Stomach (tissue), 19 donors: ENCODE measurements around the gene TPST2. TPM values are rescaled to one million over a fixed set of nuclear protein-coding genes. Genes with fewer than 3 reads are reported as not detected.

Experiments
- DNase-seq, 2 donors: peaks; one replicate each; pipeline versions ENCODE4 v3.0.0 to v3.0.0-alpha.2; 2013 to 2019
- H3K27ac ChIP-seq, 5 donors: fragments of 200-600 bp in 4 of 5; sonication (generic) in 4 of 5; one replicate each; pipeline ENCODE4 v1.5.1; 2013 to 2019; ENCODE audit warnings: mild to moderate bottlenecking in 1 of 5, moderate library complexity in 1 of 5
- H3K27me3 ChIP-seq, 3 donors: fragments of 200-600 bp; sonication (generic); one replicate each; pipeline ENCODE4 v1.5.1; 2017 to 2019; ENCODE audit warnings: mixed run types in 1 of 3
- H3K36me3 ChIP-seq, 4 donors: fragments of 200-600 bp; sonication (generic); 1 replicate in 3 of 4; 2 replicates in 1 of 4; pipeline ENCODE4 v1.5.1; 2016 to 2019
- H3K4me1 ChIP-seq, 4 donors: fragments of 200-600 bp; sonication (generic); one replicate each; pipeline ENCODE4 v1.5.1; 2016 to 2019
- H3K4me3 ChIP-seq, 4 donors: fragments of 200-600 bp; sonication (generic) in 3 of 4; one replicate each; pipeline ENCODE4 v1.5.1; 2016 to 2019; ENCODE audit warnings: mild to moderate bottlenecking in 1 of 4
- H3K9me3 ChIP-seq, 4 donors: fragments of 200-600 bp; sonication (generic); one replicate each; pipeline ENCODE4 v1.5.1; 2016 to 2019
- EP300 ChIP-seq: sonication (generic); formaldehyde crosslinking; IDR thresholded peaks from one replicate; pipeline ENCODE4 v1.6.1; 2017; ENCODE audit warnings: antibody characterized with exemption
- POLR2A ChIP-seq, 4 donors: fragments of 450-650 bp; IDR thresholded peaks; one replicate each; pipeline ENCODE4 v1.6.1; 2016; ENCODE audit warnings: antibody characterized with exemption in 4 of 4, control low read depth in 2 of 4, mild to moderate bottlenecking in 1 of 4, moderate library complexity in 1 of 4
- POLR2AphosphoS5 ChIP-seq, 3 donors: sonication (generic); formaldehyde crosslinking; IDR thresholded peaks; one replicate each; pipeline ENCODE4 v1.6.1; 2016; ENCODE audit warnings: antibody characterized with exemption in 3 of 3
- WGBS, 5 donors: extraction: QIAGEN DNeasy Blood & Tissue Kit in 3 of 5; methylation state at CpG; one replicate each; pipeline versions ENCODE4 v1.1.5 to v1.1.7; 2013 to 2018; 5-methylcytosine and 5-hydroxymethylcytosine counted together
- intact Hi-C: fragments of 100-400 bp; cut with DNase I; formaldehyde crosslinking; loops from one replicate; pipeline ENCODE4 v1.15.1; 2023; ENCODE audit warnings: low total_unique reads
- long read RNA-seq, 10 donors: transcript quantifications; one replicate each; lab custom pipeline, GENCODE V29; 2026
- polyA plus RNA-seq, 3 donors: library from polyadenylated mRNA; stranded (reverse); fragments of 200-250 nt; gene quantifications; one replicate each; pipeline ENCODE4 v1.2.3, GENCODE V29; 2013
- total RNA-seq, 5 donors: library from RNA; depleted of rRNA; stranded (reverse); fragments of >200 nt; gene quantifications; one replicate each; pipeline versions ENCODE4 v1.1.0 to v1.2.3, GENCODE V29; 2014 to 2016
- TF ChIP-seq, protein P1 (sequence below), 7 experiments: fragments of 450-650 bp in 4 of 7; fragments of 200-600 bp in 3 of 7; sonication (generic) in 3 of 7; IDR thresholded peaks; one replicate each; pipeline ENCODE4 v1.5.1; 2016 to 2019; ENCODE audit warnings: antibody characterized with exemption in 7 of 7, control low read depth in 2 of 7, mild to moderate bottlenecking in 1 of 7
- donor health status: healthy with polysubstance abuse.
- donor health status: Bipolar disorder and iron deficiency.
- donor health status: healthy.

TPST2 gene
- total RNA-seq (10 to 100 TPM in 4 of 5 donors, 1 to 10 TPM in 1; 9.7 to 88.3 (median 13.8) TPM), polyA plus RNA-seq (1 to 10 TPM; 5.3 to 7.1 (median 6.6) TPM)
- long read RNA-seq, donor 1, full-length matches to known transcripts: 3 of 3 reads
- long read RNA-seq, donor 1, partial matches to known transcripts: 0 of 3 reads
- long read RNA-seq, donor 1, other reads (novel, unspliced or antisense): 0 of 3 reads
- long read RNA-seq, donor 2, full-length matches to known transcripts: 12 of 12 reads
- long read RNA-seq, donor 2, partial matches to known transcripts: 0 of 12 reads
- long read RNA-seq, donor 2, other reads (novel, unspliced or antisense): 0 of 12 reads
- long read RNA-seq, donor 3, full-length matches to known transcripts: 1 of 1 reads
- long read RNA-seq, donor 3, partial matches to known transcripts: 0 of 1 reads
- long read RNA-seq, donor 3, other reads (novel, unspliced or antisense): 0 of 1 reads
- long read RNA-seq, donor 4: 0 reads
- long read RNA-seq, donor 5, full-length matches to known transcripts: 3 of 3 reads
- long read RNA-seq, donor 5, partial matches to known transcripts: 0 of 3 reads
- long read RNA-seq, donor 5, other reads (novel, unspliced or antisense): 0 of 3 reads
- long read RNA-seq, donor 6, full-length matches to known transcripts: 5 of 18 reads
- long read RNA-seq, donor 6, partial matches to known transcripts: 13 of 18 reads
- long read RNA-seq, donor 6, other reads (novel, unspliced or antisense): 0 of 18 reads
- long read RNA-seq, donor 7, full-length matches to known transcripts: 3 of 3 reads
- long read RNA-seq, donor 7, partial matches to known transcripts: 0 of 3 reads
- long read RNA-seq, donor 7, other reads (novel, unspliced or antisense): 0 of 3 reads
- long read RNA-seq, donor 8, full-length matches to known transcripts: 2 of 2 reads
- long read RNA-seq, donor 8, partial matches to known transcripts: 0 of 2 reads
- long read RNA-seq, donor 8, other reads (novel, unspliced or antisense): 0 of 2 reads
- long read RNA-seq, donor 9, partial matches to known transcripts: 5 of 5 reads
- long read RNA-seq, donor 9, other reads (novel, unspliced or antisense): 0 of 5 reads
- long read RNA-seq, donor 10, full-length matches to known transcripts: 2 of 2 reads
- long read RNA-seq, donor 10, partial matches to known transcripts: 0 of 2 reads
- long read RNA-seq, donor 10, other reads (novel, unspliced or antisense): 0 of 2 reads

- peak within 1 kb of the TSS; percentile 88 to 94 (median 92) for H3K4me3 ChIP-seq
- peak within 1 kb of the TSS; percentile 79 to 92 (median 85) for H3K27ac ChIP-seq
- intact Hi-C loops: no loop called here
- TF ChIP-seq POLR2A (IDR thresholded peaks at IDR 0.05) (peak in 1 of 4 donors; percentile 16), EP300 (no peak), POLR2AphosphoS5 (IDR thresholded peaks at IDR 0.05) (peak in 2 of 3 donors; percentile 79 to 85)
- TF ChIP-seq, protein P1, sequence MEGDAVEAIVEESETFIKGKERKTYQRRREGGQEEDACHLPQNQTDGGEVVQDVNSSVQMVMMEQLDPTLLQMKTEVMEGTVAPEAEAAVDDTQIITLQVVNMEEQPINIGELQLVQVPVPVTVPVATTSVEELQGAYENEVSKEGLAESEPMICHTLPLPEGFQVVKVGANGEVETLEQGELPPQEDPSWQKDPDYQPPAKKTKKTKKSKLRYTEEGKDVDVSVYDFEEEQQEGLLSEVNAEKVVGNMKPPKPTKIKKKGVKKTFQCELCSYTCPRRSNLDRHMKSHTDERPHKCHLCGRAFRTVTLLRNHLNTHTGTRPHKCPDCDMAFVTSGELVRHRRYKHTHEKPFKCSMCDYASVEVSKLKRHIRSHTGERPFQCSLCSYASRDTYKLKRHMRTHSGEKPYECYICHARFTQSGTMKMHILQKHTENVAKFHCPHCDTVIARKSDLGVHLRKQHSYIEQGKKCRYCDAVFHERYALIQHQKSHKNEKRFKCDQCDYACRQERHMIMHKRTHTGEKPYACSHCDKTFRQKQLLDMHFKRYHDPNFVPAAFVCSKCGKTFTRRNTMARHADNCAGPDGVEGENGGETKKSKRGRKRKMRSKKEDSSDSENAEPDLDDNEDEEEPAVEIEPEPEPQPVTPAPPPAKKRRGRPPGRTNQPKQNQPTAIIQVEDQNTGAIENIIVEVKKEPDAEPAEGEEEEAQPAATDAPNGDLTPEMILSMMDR (IDR thresholded peaks at IDR 0.05): no peak
- peak; percentile 83 to 93 for DNase-seq
- H3K27me3 ChIP-seq: peaks cover 0 to 10% (median 0%) of the 10 kb centered on the region in 3 donors
- H3K36me3 ChIP-seq: no peaks in the 10 kb centered on the region
- WGBS, 5 donors: 1 to 3% (median 2%) methylated on average over 8 to 70 of the region's 72 CpGs
- H3K4me1 ChIP-seq: peaks cover 6 to 53% (median 28%) of the 10 kb centered on the region in 4 donors
- no peaks in the 10 kb centered on the region for H3K9me3 ChIP-seq
These were observed at the start of gene TPST2 for GRCh38 chr22:26589845-26590736. Gene TPST2 (minus strand): TSS chr22:26590132. CDS start chr22:26541630, 48,502 bp downstream.

DNA sequence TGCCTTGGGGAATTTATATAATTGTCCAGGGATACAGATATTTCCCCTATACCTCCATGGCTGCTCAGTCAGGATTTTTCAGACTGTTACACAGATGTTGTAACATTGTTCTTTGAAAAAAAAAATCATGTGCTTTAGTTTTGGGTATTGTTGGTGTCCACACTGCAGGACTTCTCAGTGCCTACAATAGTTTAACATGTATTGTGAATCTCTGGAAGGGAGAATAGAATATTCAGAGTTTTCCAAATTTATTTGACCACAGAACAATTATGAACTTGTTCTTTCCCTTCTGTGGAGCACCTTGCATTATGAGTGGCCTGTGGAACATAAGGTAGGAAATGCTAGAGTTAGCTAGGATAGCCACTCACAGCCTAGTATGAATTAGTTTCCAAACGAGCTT is 46.4 kb upstream of the TPST2 start:
- intact Hi-C loops: no loop called here
- no peaks in the 10 kb centered on the region for H3K36me3 ChIP-seq
- TF ChIP-seq EP300 (no peak), POLR2A (IDR thresholded peaks at IDR 0.05) (no peak), POLR2AphosphoS5 (IDR thresholded peaks at IDR 0.05) (no peak)
- TF ChIP-seq, protein P1 (IDR thresholded peaks at IDR 0.05): no peak
- DNase-seq: no peak
- WGBS, 5 donors: 22 to 65% (median 32%) methylated on average over 1 of the region's 1 CpG
- H3K9me3 ChIP-seq: no peaks in the 10 kb centered on the region
- H3K4me1 ChIP-seq: no peaks in the 10 kb centered on the region
- H3K27me3 ChIP-seq: peaks cover 0 to 52% (median 12%) of the 10 kb centered on the region in 3 donors
- no peak overlapping the region for H3K27ac ChIP-seq
- H3K4me3 ChIP-seq: no peak overlapping the region

DNA sequence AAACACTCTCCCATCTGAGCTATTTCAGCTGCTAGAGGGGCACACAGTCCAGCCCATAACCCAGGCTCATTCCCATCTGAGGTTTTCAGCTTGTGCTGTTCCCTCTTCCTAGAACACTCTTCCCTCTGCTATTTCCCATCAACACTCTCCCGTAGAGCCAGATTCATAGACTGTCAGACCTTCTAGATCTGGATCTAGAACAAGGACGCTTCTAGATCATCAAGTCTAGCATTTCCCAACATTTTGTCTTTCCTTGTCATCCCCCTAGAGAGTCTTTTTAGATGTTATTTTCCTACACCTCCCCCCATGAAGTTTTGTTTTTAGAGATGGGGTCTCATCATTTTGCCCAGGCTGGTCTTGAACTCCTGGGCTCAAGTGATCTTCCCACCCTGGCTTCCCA is 45.2 kb upstream of the TPST2 start:
- 80 to 89% (median 83%) methylated on average over 2 of the region's 2 CpGs for WGBS, 5 donors
- Histone ChIP-seq H3K4me3 (no peak overlapping the region), H3K27ac (no peak overlapping the region), H3K9me3 (no peaks in the 10 kb centered on the region), H3K4me1 (no peaks in the 10 kb centered on the region), H3K27me3 (peaks cover 0 to 42% (median under 1%) of the 10 kb centered on the region in 3 donors), H3K36me3 (no peaks in the 10 kb centered on the region)
- intact Hi-C loops: no loop called here
- DNase-seq: no peak
- TF ChIP-seq, protein P1 (IDR thresholded peaks at IDR 0.05): no peak
- TF ChIP-seq POLR2A (IDR thresholded peaks at IDR 0.05) (no peak), EP300 (no peak), POLR2AphosphoS5 (IDR thresholded peaks at IDR 0.05) (no peak)
